Urinary bladder (tissue), 4 donors: ENCODE data around the gene DNAJC8. TPM values are rescaled to one million over a fixed set of nuclear protein-coding genes. Genes with fewer than 3 reads are reported as not detected.

Experiments
- DNase-seq: peaks from one replicate; pipeline ENCODE4 v3.0.0-alpha.2; 2015; ENCODE audit errors: extremely low spot score
- H3K27ac ChIP-seq: one replicate; pipeline ENCODE4 v1.5.1; 2013; ENCODE audit warnings: low read depth, mild to moderate bottlenecking, moderate library complexity
- H3K36me3 ChIP-seq: one replicate; pipeline ENCODE4 v1.6.1; 2013; ENCODE audit warnings: mild to moderate bottlenecking, moderate library complexity; ENCODE audit not compliant: insufficient read depth
- H3K4me1 ChIP-seq: one replicate; pipeline ENCODE4 v1.6.1; 2013; ENCODE audit warnings: mild to moderate bottlenecking, moderate library complexity; ENCODE audit not compliant: insufficient read depth
- H3K4me3 ChIP-seq: one replicate; pipeline ENCODE4 v1.5.1; 2013; ENCODE audit warnings: low read depth, low read length
- WGBS: extraction: QIAGEN DNeasy Blood & Tissue Kit; methylation state at CpG from one replicate; pipeline ENCODE4 v1.1.7; 2013; 5-methylcytosine and 5-hydroxymethylcytosine counted together
- polyA plus RNA-seq: library from polyadenylated mRNA; stranded (reverse); fragments of 200-250 nt; gene quantifications from one replicate; pipeline ENCODE4 v1.2.3, GENCODE V29; 2013
- total RNA-seq: library from RNA; depleted of rRNA; stranded (reverse); fragments of >200 nt; gene quantifications from one replicate; pipeline ENCODE4 v1.2.3, GENCODE V29; 2014
- donor health status: healthy with polysubstance abuse.
- donor health status: healthy.

The DNAJC8 gene
- total and polyA plus RNA-seq, 2 donors, result 42.2 to 105 TPM

GRCh38 chr1:28161751-28162150, 71.1 kb downstream of the DNAJC8 start:
- Histone ChIP-seq H3K27ac (no peak overlapping the region), H3K36me3 (no peaks in the 10 kb centered on the region), H3K4me3 (no peak overlapping the region), H3K4me1 (no peaks in the 10 kb centered on the region)
- no peak for DNase-seq
- WGBS, result 82% methylated on average over 3 of the region's 3 CpGs

GRCh38 chr1:28160782-28161266, 72.0 kb downstream of the DNAJC8 start:
- peak; percentile 42 for DNase-seq
- H3K27ac ChIP-seq, result no peak overlapping the region
- WGBS, result 51% methylated on average over 5 of the region's 5 CpGs

GRCh38 chr1:28159680-28160079, 73.1 kb downstream of the DNAJC8 start:
- H3K27ac ChIP-seq, result no peak overlapping the region

More at GRCh38 chr1:28160782-28161266, 72.0 kb downstream of the DNAJC8 start:
- H3K4me1 ChIP-seq, result no peaks in the 10 kb centered on the region
- no peak overlapping the region for H3K4me3 ChIP-seq
- no peaks in the 10 kb centered on the region for H3K36me3 ChIP-seq

GRCh38 chr1:28159243-28159642, 73.6 kb downstream of the DNAJC8 start:
- 90% methylated on average over 4 of the region's 4 CpGs for WGBS
- H3K27ac ChIP-seq, result no peak overlapping the region
- H3K4me3 ChIP-seq, result no peak overlapping the region
- H3K4me1 ChIP-seq, result no peaks in the 10 kb centered on the region
- no peaks in the 10 kb centered on the region for H3K36me3 ChIP-seq
- no peak for DNase-seq

More at GRCh38 chr1:28159680-28160079, 73.1 kb downstream of the DNAJC8 start:
- H3K36me3 ChIP-seq, result no peaks in the 10 kb centered on the region
- H3K4me1 ChIP-seq, result no peaks in the 10 kb centered on the region
- WGBS, result 84% methylated on average over 7 of the region's 7 CpGs
- no peak overlapping the region for H3K4me3 ChIP-seq
- no peak for DNase-seq

GRCh38 chr1:28157894-28158293, 74.9 kb downstream of the DNAJC8 start:
- DNase-seq, result no peak
- H3K4me1 ChIP-seq, result no peaks in the 10 kb centered on the region
- no peak overlapping the region for H3K27ac ChIP-seq
- no peaks in the 10 kb centered on the region for H3K36me3 ChIP-seq
- WGBS, result 89% methylated on average over 8 of the region's 8 CpGs
- H3K4me3 ChIP-seq, result no peak overlapping the region

- H3K4me3 ChIP-seq, result no peak overlapping the region
- H3K4me1 ChIP-seq, result no peaks in the 10 kb centered on the region
- no peak overlapping the region for H3K27ac ChIP-seq
- no peaks in the 10 kb centered on the region for H3K36me3 ChIP-seq
- no peak for DNase-seq
- 70% methylated on average over 4 of the region's 4 CpGs for WGBS
Measured at GRCh38 chr1:28156821-28157220, 76.0 kb downstream of the DNAJC8 start.

- Histone ChIP-seq H3K27ac (no peak overlapping the region), H3K4me1 (no peaks in the 10 kb centered on the region), H3K36me3 (no peaks in the 10 kb centered on the region), H3K4me3 (no peak overlapping the region)
- no peak for DNase-seq
- 89% methylated on average over 4 of the region's 4 CpGs for WGBS
Measured at GRCh38 chr1:28155628-28156027, 77.2 kb downstream of the DNAJC8 start.

- Histone ChIP-seq H3K27ac (no peak overlapping the region), H3K4me1 (no peaks in the 10 kb centered on the region), H3K36me3 (no peaks in the 10 kb centered on the region), H3K4me3 (no peak overlapping the region)
- DNase-seq, result no peak
- 82% methylated on average over 9 of the region's 9 CpGs for WGBS
Measured at GRCh38 chr1:28154078-28154594, 78.7 kb downstream of the DNAJC8 start.

Other genes starting within 250 kb of the DNAJC8 start
- gene EYA3, start 144.4 kb downstream of the DNAJC8 start, total RNA-seq, result 16.0 TPM
- 5.9 TPM for gene EYA3, start 144.4 kb downstream of the DNAJC8 start, polyA plus RNA-seq
- 3.0 TPM for gene PTAFR, start 56.3 kb downstream of the DNAJC8 start, total RNA-seq
- gene PTAFR, start 56.3 kb downstream of the DNAJC8 start, polyA plus RNA-seq, result 5.3 TPM
- gene ATP5IF1, start 3.1 kb upstream of the DNAJC8 start, total RNA-seq, result 44.6 TPM
- gene ATP5IF1, start 3.1 kb upstream of the DNAJC8 start, polyA plus RNA-seq, result 239 TPM
- 3.1 TPM for gene SESN2, start 26.5 kb upstream of the DNAJC8 start, total RNA-seq
- 9.9 TPM for gene SESN2, start 26.5 kb upstream of the DNAJC8 start, polyA plus RNA-seq
- gene MED18, start 96.0 kb upstream of the DNAJC8 start, total RNA-seq, result 12.5 TPM
- gene MED18, start 96.0 kb upstream of the DNAJC8 start, polyA plus RNA-seq, result 13.6 TPM
- gene PHACTR4, start 136.7 kb upstream of the DNAJC8 start, total RNA-seq, result 20.2 TPM
- gene PHACTR4, start 136.7 kb upstream of the DNAJC8 start, polyA plus RNA-seq, result 20.2 TPM